ENCODE measurements around the gene DUSP16.
"Not testable (repeated sequence)": the region's sequence is repeated elsewhere in the genome, so short reads cannot be mapped to it uniquely, and the experiment has no call there.

Gene DUSP16

GRCh38 chr12:12529783-12530421, 32.8 kb downstream of the DUSP16 start:
- no peaks in the 10 kb centered on the region for H3K9me3 ChIP-seq (ENCODE audit: control insufficient read depth in 1 of 2, low read length in 2 of 2)
- H3K4me1 ChIP-seq (ENCODE audit: control insufficient read depth in 1 of 2, insufficient read depth in 2 of 2, low read length in 2 of 2): peaks cover 0 to 11% of the 10 kb centered on the region in 2 donors
- no peak overlapping the region for H3K4me3 ChIP-seq (ENCODE audit: low read depth in 1 of 2, low read length in 2 of 2)
- H3K36me3 ChIP-seq (ENCODE audit: control insufficient read depth in 1 of 2, insufficient read depth in 2 of 2, low read length in 2 of 2): no peaks in the 10 kb centered on the region
- H3K27me3 ChIP-seq (ENCODE audit: low read depth, low read length): no peaks in the 10 kb centered on the region
- H3K27ac ChIP-seq (ENCODE audit: low read length): no peak overlapping the region

DNA sequence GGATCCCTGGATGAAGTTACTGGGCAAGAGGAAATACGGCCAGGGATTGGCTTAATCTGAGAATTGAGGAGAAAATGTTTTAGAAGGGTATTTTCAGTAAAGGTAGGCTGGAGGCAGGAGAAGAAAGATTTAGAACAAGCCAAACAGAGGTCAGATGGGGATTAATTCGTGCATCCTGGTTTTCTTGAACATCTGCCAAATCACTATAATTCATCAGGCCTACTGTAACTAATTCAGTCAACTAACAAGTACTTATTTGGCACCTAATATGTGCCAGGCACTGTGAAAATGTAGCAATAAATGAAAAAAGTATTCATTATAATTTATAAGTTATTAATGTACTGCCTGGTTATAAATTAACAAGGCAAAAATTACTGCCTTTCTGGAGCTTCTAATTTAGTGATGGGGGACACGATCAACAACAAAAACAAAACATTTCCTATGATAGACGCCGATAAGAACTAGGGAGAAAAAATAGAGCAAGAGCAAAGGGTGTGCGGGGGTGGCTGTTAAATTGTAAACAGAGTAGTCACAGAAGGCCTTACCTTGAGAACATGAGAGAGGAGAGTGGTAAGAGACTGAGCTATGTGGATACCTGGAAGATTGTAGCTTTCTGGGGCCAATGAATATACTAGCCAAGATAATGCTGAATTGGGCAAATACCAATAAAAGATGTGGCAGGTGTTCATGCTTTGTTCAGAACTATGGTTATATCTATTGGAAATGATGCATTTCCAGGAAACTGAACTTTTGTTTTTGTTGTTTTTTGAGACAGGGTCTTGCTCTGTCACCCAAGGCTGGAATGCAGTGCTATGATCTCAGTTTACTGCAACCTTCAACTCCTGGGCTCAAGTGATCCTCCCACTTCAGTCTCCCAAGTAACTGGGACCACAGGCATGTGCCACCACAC, 34.0 kb downstream of the DUSP16 start:
- Histone ChIP-seq H3K4me1 (ENCODE audit: control insufficient read depth in 1 of 2, insufficient read depth in 2 of 2, low read length in 2 of 2) (peaks cover 0 to 11% of the 10 kb centered on the region in 2 donors), H3K4me3 (ENCODE audit: low read depth in 1 of 2, low read length in 2 of 2) (no peak overlapping the region), H3K36me3 (ENCODE audit: control insufficient read depth in 1 of 2, insufficient read depth in 2 of 2, low read length in 2 of 2) (no peaks in the 10 kb centered on the region), H3K27me3 (ENCODE audit: low read depth, low read length) (no peaks in the 10 kb centered on the region), H3K9me3 (ENCODE audit: control insufficient read depth in 1 of 2, low read length in 2 of 2) (no peaks in the 10 kb centered on the region), H3K27ac (ENCODE audit: low read length) (peak overlapping the region; percentile 62)

DNA sequence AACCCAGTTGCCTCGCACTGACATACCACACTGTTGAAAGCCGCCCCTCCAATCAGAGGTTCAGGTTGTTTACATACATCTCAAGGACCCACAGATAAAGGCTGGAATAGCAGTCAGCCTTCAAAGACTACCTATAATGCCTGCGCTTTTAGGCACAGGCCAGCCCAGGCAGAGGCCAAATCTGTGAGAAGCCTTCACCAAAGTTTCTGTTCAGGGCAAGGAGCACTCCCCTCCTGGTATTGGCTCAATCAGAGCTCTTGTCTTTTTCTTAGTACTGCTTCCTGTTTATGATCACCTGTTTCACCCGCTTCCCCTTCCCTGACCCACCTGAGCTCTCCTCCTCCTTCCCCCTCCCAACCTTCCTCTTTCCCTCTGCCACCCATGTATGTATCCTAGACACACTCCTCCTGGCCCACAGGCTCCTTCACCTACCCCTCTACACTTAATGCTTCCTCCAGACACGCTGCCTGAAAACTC, 34.8 kb downstream of the DUSP16 start:
- peaks cover 0 to 5% of the 10 kb centered on the region in 2 donors for H3K4me1 ChIP-seq (ENCODE audit: control insufficient read depth in 1 of 2, insufficient read depth in 2 of 2, low read length in 2 of 2)
- H3K27ac ChIP-seq (ENCODE audit: low read length): peak overlapping the region; percentile 62
- no peaks in the 10 kb centered on the region for H3K27me3 ChIP-seq (ENCODE audit: low read depth, low read length)

GRCh38 chr12:12524128-12524527, 38.5 kb downstream of the DUSP16 start:
- H3K27me3 ChIP-seq (ENCODE audit: low read depth, low read length): no peaks in the 10 kb centered on the region
- peaks cover 0 to 15% of the 10 kb centered on the region in 2 donors for H3K4me1 ChIP-seq (ENCODE audit: control insufficient read depth in 1 of 2, insufficient read depth in 2 of 2, low read length in 2 of 2)
- no peaks in the 10 kb centered on the region for H3K36me3 ChIP-seq (ENCODE audit: control insufficient read depth in 1 of 2, insufficient read depth in 2 of 2, low read length in 2 of 2)
- no peaks in the 10 kb centered on the region for H3K9me3 ChIP-seq (ENCODE audit: control insufficient read depth in 1 of 2, low read length in 2 of 2)
- no peak overlapping the region for H3K4me3 ChIP-seq (ENCODE audit: low read depth in 1 of 2, low read length in 2 of 2)
- no peak overlapping the region for H3K27ac ChIP-seq (ENCODE audit: low read length)

More for the DNA sequence above, 34.8 kb downstream of the DUSP16 start:
- no peak overlapping the region for H3K4me3 ChIP-seq (ENCODE audit: low read depth in 1 of 2, low read length in 2 of 2)
- H3K36me3 ChIP-seq (ENCODE audit: control insufficient read depth in 1 of 2, insufficient read depth in 2 of 2, low read length in 2 of 2): no peaks in the 10 kb centered on the region
- no peaks in the 10 kb centered on the region for H3K9me3 ChIP-seq (ENCODE audit: control insufficient read depth in 1 of 2, low read length in 2 of 2)

DNA sequence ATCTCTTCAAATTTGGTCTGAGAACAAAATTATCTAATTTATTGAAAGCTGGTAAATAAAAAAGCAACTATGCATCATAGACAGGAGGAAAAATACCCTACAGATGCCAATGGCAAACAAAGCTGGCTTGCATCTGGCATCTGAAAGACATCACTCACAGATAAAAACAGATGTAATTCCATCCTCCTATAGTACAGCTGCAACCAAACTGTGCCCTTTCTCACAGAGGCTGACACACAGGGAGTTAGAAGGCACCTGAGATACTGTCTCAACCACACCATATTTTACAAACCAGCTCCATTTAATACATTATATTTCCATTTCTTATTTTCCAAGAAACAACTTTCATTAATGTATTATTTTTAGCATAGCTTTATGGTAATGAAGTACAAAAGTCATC, 39.4 kb downstream of the DUSP16 start:
- no peak overlapping the region for H3K4me3 ChIP-seq (ENCODE audit: low read depth in 1 of 2, low read length in 2 of 2)
- H3K36me3 ChIP-seq (ENCODE audit: control insufficient read depth in 1 of 2, insufficient read depth in 2 of 2, low read length in 2 of 2): no peaks in the 10 kb centered on the region
- peaks cover 0 to 12% of the 10 kb centered on the region in 2 donors for H3K4me1 ChIP-seq (ENCODE audit: control insufficient read depth in 1 of 2, insufficient read depth in 2 of 2, low read length in 2 of 2)
- no peaks in the 10 kb centered on the region for H3K9me3 ChIP-seq (ENCODE audit: control insufficient read depth in 1 of 2, low read length in 2 of 2)
- H3K27me3 ChIP-seq (ENCODE audit: low read depth, low read length): no peaks in the 10 kb centered on the region
- no peak overlapping the region for H3K27ac ChIP-seq (ENCODE audit: low read length)

- H3K27ac ChIP-seq (ENCODE audit: low read length); H3K4me3 ChIP-seq (ENCODE audit: low read depth in 1 of 2, low read length in 2 of 2); H3K36me3 ChIP-seq (ENCODE audit: control insufficient read depth in 1 of 2, insufficient read depth in 2 of 2, low read length in 2 of 2); H3K9me3 ChIP-seq (ENCODE audit: control insufficient read depth in 1 of 2, low read length in 2 of 2); H3K27me3 ChIP-seq (ENCODE audit: low read depth, low read length); H3K4me1 ChIP-seq (ENCODE audit: control insufficient read depth in 1 of 2, insufficient read depth in 2 of 2, low read length in 2 of 2): not testable (repeated sequence)
Observed at GRCh38 chr12:12522657-12523056, 40.0 kb downstream of the DUSP16 start.

DNA sequence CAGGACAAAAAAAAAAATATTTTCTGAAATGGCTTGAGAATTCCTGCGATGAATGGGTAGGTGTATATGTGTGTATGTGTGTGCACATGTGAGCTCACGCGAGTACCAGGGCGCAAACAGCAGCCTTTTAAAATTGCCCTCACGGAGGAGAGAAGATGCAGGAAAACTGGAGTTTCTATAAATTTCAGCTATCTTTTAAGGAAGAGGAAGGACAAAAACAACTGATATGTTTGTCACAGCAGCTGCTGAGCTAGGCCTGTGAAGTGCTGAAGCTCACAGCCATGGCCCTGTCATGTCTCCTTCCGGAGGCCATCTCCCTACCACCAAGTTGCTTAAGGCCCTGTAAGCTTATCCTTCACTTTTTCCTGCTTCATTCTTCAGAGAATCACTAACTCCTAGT, 40.8 kb downstream of the DUSP16 start:
- Histone ChIP-seq H3K36me3 (ENCODE audit: control insufficient read depth in 1 of 2, insufficient read depth in 2 of 2, low read length in 2 of 2) (peaks cover 9% of the 10 kb centered on the region in 2 donors), H3K27ac (ENCODE audit: low read length) (no peak overlapping the region), H3K27me3 (ENCODE audit: low read depth, low read length) (no peaks in the 10 kb centered on the region)

GRCh38 chr12:12521044-12521485, 41.6 kb downstream of the DUSP16 start:
- Histone ChIP-seq H3K4me1 (ENCODE audit: control insufficient read depth in 1 of 2, insufficient read depth in 2 of 2, low read length in 2 of 2) (peaks cover 0 to 10% of the 10 kb centered on the region in 2 donors), H3K27me3 (ENCODE audit: low read depth, low read length) (no peaks in the 10 kb centered on the region), H3K36me3 (ENCODE audit: control insufficient read depth in 1 of 2, insufficient read depth in 2 of 2, low read length in 2 of 2) (peaks cover 9 to 10% of the 10 kb centered on the region in 2 donors), H3K27ac (ENCODE audit: low read length) (peak overlapping the region; percentile 13), H3K9me3 (ENCODE audit: control insufficient read depth in 1 of 2, low read length in 2 of 2) (no peaks in the 10 kb centered on the region), H3K4me3 (ENCODE audit: low read depth in 1 of 2, low read length in 2 of 2) (no peak overlapping the region)

More for the DNA sequence above, 40.8 kb downstream of the DUSP16 start:
- H3K9me3 ChIP-seq (ENCODE audit: control insufficient read depth in 1 of 2, low read length in 2 of 2): no peaks in the 10 kb centered on the region
- H3K4me3 ChIP-seq (ENCODE audit: low read depth in 1 of 2, low read length in 2 of 2): no peak overlapping the region
- H3K4me1 ChIP-seq (ENCODE audit: control insufficient read depth in 1 of 2, insufficient read depth in 2 of 2, low read length in 2 of 2): peaks cover 0 to 10% of the 10 kb centered on the region in 2 donors

DNA sequence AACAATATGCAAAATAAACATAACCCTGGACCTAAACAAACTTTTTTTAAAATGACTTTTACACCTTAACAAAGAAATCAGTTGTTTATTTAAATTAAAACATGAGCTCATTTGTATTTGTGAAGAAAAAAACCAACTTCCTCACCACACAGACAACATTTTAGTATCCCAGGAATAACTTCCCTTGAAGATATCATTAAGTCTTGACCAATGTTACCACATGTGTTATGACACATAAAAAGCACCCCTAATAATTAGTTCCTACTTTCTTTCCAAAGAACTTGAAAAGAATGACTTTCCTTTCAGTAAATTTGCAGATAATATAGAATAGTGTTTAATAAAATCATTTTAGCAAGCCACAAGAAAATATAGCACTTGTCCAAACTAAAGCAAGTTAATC, 42.4 kb downstream of the DUSP16 start:
- no peaks in the 10 kb centered on the region for H3K27me3 ChIP-seq (ENCODE audit: low read depth, low read length)
- H3K4me3 ChIP-seq (ENCODE audit: low read depth in 1 of 2, low read length in 2 of 2): no peak overlapping the region
- H3K36me3 ChIP-seq (ENCODE audit: control insufficient read depth in 1 of 2, insufficient read depth in 2 of 2, low read length in 2 of 2): peaks cover 9 to 10% of the 10 kb centered on the region in 2 donors
- no peak overlapping the region for H3K27ac ChIP-seq (ENCODE audit: low read length)
- H3K4me1 ChIP-seq (ENCODE audit: control insufficient read depth in 1 of 2, insufficient read depth in 2 of 2, low read length in 2 of 2): peaks cover 0 to 10% of the 10 kb centered on the region in 2 donors
- H3K9me3 ChIP-seq (ENCODE audit: control insufficient read depth in 1 of 2, low read length in 2 of 2): no peaks in the 10 kb centered on the region

DNA sequence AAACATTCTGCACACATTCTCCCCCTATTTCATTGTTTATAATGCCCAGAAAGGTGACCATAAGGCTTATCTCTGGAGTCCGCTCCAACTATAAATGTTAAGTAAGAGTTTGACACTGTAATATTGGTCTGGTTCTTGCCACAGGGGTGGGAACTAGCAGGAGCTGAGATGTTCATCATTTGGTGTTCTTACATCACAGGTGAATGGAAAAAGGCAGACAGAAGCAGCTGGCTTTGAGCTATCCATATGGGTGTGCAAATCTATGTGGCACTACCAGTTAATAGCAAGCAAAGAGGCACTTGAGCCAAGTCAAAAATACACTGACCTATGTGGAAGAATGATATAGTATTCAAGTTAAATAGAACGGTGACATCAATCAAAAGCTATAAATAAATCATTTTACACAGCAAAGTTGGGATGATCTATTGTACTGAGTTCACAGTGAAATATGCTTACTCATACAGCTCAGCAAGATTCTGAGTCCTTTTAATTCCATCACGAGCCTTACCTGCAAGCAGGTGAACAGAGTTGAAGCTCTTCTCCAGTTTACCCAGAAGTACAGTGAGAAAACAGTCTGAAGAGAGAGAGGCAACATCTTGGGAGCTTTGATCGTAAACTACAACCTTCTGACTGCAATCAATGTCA, 43.2 kb downstream of the DUSP16 start:
- no peaks in the 10 kb centered on the region for H3K9me3 ChIP-seq (ENCODE audit: control insufficient read depth in 1 of 2, low read length in 2 of 2)
- no peak overlapping the region for H3K4me3 ChIP-seq (ENCODE audit: low read depth in 1 of 2, low read length in 2 of 2)
- H3K4me1 ChIP-seq (ENCODE audit: control insufficient read depth in 1 of 2, insufficient read depth in 2 of 2, low read length in 2 of 2): peaks cover 0 to 10% of the 10 kb centered on the region in 2 donors
- H3K27ac ChIP-seq (ENCODE audit: low read length): no peak overlapping the region
- peaks cover 9 to 10% of the 10 kb centered on the region in 2 donors for H3K36me3 ChIP-seq (ENCODE audit: control insufficient read depth in 1 of 2, insufficient read depth in 2 of 2, low read length in 2 of 2)
- H3K27me3 ChIP-seq (ENCODE audit: low read depth, low read length): no peaks in the 10 kb centered on the region

- no peak overlapping the region for H3K4me3 ChIP-seq (ENCODE audit: low read depth in 1 of 2, low read length in 2 of 2)
- peaks cover 0 to 10% of the 10 kb centered on the region in 2 donors for H3K4me1 ChIP-seq (ENCODE audit: control insufficient read depth in 1 of 2, insufficient read depth in 2 of 2, low read length in 2 of 2)
- peak overlapping the region; percentile 19 for H3K27ac ChIP-seq (ENCODE audit: low read length)
- peaks cover 9 to 10% of the 10 kb centered on the region in 2 donors for H3K36me3 ChIP-seq (ENCODE audit: control insufficient read depth in 1 of 2, insufficient read depth in 2 of 2, low read length in 2 of 2)
- H3K9me3 ChIP-seq (ENCODE audit: control insufficient read depth in 1 of 2, low read length in 2 of 2): no peaks in the 10 kb centered on the region
- H3K27me3 ChIP-seq (ENCODE audit: low read depth, low read length): no peaks in the 10 kb centered on the region
Observed at GRCh38 chr12:12518919-12519318, 43.7 kb downstream of the DUSP16 start.
